DMS 273 (cell line): ENCODE results near the gene LCOR.

Experiments
- DNase-seq: peaks from one replicate; lab custom pipeline; 2025; ENCODE audit not compliant: unreplicated experiment; lab: John Stamatoyannopoulos, UW

Gene LCOR

DNA sequence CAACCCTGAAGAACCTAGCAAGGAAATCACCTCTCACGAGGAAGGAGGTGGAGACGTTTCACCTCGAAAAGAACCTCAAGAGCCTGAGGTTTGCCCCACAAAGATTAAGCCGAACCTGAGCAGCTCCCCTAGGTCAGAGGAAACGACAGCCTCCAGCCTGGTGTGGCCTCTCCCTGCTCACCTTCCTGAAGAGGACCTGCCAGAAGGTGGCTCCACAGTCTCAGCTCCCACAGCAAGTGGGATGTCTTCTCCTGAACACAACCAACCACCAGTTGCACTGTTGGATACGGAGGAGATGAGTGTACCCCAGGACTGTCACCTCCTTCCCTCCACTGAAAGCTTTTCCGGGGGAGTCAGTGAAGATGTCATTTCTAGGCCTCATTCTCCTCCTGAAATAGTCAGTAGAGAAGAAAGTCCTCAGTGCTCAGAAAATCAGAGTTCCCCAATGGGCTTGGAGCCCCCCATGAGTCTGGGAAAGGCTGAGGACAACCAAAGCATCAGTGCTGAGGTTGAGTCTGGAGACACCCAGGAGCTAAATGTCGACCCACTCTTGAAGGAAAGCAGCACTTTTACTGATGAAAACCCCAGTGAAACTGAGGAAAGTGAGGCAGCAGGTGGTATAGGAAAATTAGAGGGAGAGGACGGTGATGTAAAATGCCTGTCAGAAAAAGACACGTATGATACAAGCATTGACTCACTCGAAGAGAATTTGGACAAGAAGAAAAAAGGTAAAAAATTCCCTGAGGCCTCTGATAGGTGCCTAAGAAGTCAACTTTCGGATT lies 150.2 kb downstream of the LCOR start:
- no peak for DNase-seq

- DNase-seq, result no peak
Measured at GRCh38 chr10:96984541-96985131, 152.5 kb downstream of the LCOR start.

DNA sequence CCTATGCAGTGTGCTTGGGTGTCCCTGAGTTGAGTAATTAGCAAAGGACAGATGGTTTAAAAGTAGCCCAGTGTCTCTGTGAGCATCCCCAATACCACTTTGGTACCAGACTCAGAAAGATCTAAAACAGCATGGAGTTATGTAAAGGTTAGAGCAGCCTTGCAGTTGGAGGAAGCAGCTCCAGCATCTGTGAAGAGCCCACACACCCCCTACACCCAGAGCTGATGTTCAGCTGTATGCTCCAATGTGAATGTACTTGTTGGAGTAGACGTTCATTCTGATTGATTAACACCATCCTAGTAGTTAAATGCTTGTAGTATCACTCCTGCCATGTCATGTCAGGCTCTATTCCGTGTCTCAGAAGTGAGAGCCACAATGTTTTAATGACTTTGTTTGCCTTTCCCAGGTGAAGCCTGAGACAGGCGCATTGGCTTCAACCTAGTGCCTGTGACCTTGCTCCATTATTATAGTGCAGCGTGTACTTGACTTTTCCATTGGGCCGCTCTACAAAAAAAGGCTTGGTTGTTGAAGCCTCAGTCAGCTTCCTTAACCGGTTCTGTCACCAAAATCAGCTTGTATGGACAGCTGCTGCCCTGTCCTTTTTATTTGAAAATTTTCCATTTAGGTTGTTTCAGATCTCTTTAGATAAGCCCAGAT lies 154.2 kb downstream of the LCOR start:
- DNase-seq, result no peak

GRCh38 chr10:96987141-96987841 lies 155.2 kb downstream of the LCOR start:
- DNase-seq, result no peak

DNA sequence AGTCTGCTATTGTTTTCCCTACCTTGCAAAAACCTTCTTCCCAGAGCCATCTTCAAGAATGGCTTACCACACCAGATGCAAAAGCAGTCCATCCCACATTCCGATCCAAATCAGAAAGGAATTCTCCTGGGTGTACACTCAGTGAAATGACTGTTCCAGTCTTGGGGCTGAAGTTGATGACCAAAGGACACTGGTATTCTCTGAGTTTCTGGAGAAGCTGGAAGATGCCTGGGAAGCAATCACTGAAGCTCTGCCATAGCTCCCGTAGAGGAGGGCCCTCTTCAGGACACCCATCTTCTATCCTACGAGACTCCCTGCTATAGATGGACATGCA lies 155.7 kb downstream of the LCOR start:
- no peak for DNase-seq

DNA sequence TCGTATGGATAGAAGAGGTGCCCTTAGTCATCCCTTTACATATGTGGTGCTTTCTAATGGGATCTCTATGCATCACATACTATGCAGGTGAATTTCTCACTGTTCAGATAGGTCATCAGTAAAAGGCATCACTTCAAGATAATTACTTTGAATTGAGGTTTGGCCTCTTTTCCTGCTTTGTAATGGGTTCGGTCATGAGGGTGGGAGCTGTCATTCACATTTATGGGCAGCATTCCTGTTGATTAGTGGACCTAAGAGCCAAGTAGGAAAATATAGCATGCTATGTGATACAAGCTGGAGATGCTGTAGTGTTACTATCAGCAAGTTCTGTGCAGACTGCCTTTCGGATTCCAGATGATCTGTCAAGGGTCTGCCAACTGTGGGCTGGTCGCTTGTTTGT lies 156.3 kb downstream of the LCOR start:
- DNase-seq, result no peak

GRCh38 chr10:96991313-96991841 lies 159.3 kb downstream of the LCOR start:
- DNase-seq, result peak; percentile 16

GRCh38 chr10:96992721-96993120 lies 160.6 kb downstream of the LCOR start:
- no peak for DNase-seq

DNA sequence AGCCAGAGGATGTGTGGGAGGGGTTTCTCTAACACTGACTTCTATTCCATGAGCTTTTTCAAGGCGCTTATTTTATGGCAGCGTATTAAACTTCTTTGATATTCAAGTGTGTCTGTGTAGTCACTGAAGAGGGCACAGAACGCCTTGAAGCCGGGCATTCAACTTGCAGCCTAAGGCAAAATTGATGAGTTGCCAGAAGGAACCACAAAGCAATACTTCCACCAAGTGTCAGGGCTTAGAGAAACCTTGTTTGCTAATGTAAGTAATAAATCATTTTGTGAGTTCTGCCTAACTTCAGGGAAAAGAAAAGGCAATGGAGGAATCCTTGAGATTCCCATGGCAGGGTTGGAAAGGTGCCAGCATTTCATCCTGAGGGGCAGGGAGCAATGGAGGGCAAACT lies 163.8 kb downstream of the LCOR start:
- DNase-seq, result no peak

DNA sequence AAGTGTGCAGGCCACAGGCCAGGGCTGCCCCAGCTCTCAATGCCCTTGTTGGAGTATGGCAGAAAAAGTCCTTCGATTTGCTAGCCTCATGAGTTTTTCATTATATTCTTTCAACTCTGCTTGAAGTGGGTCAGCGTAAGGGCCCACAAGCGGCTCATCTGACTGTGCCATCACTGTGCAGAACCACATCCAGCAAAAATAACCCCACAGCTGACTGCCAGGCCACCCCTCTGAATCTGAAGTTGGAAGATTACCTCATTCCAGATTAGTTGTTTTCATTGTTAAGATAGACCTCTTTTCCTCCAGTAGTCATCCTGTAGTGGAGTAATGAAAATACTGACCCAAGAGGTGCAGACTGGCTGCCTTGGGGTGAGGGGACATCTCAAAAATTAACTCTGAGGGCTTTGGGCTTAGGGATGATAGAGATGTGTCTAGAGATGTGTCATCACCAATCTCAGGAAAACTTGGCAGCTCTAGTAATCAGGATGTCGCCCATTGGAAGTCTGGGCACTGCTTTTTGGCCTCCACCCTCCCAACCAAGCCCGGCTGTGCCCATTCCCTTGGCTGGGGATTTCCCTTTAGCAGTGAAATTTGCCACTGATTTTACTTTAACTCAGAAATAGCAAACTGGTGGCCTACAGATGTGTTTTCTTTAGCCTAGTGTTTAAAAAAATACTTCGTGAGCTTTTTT lies 164.3 kb downstream of the LCOR start:
- DNase-seq, result no peak

DNA sequence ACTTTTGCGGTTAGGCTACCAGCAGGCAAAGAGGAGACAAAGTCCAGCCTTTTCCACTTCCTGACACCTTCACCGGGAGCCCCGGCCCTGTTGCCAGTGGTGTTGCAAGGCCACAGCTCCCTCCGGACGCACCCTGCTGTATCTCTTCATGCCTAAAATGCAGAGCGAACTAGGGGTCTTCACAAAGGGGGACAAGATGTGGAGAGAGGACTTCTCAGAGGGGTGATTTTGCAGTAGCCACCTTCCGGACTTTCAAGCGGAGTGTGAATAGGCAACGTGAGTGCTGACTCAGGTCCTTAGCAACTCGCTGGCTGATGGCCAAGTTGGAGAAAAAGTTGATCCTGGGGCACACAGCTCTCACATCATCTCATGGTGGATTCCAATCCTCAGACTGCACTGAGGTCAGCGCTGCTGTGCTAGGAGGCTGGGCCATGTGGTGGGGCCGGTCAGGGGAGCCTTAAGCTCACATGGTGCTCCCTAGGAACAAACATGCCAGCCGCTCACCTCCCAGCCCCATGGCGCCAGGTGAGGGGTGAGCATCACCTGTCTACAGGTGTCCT lies 166.3 kb downstream of the LCOR start:
- DNase-seq, result peak; percentile 13

GRCh38 chr10:96999337-96999736 lies 167.2 kb downstream of the LCOR start:
- DNase-seq, result no peak

DNA sequence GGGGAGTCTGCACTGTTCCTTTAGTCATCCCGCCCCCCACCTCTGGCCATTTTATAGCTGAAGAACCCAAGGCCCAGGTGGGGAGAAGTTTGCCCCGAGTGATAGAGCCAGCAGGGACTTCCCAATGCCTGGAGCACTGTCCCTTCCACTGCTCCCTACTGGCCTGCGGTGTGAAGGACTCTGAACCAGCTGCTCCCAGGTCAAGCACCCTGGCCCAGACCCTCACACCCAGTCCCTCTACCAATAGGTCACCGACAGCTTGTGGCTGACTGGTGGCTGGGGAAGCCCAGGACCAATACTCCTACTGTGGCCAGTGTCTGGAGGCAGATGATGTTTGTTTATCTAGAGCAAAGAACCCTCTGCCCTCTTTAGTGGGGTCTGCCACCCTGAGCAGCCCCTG lies 167.9 kb downstream of the LCOR start:
- no peak for DNase-seq

- no peak for DNase-seq
Measured at GRCh38 chr10:97000487-97001182, 168.5 kb downstream of the LCOR start.

GRCh38 chr10:97001183-97001991 lies 169.3 kb downstream of the LCOR start:
- no peak for DNase-seq

- DNase-seq, result no peak
Measured at GRCh38 chr10:97002670-97003069, 170.6 kb downstream of the LCOR start.

- no peak for DNase-seq
Measured at GRCh38 chr10:97003151-97003803, 171.2 kb downstream of the LCOR start.

DNA sequence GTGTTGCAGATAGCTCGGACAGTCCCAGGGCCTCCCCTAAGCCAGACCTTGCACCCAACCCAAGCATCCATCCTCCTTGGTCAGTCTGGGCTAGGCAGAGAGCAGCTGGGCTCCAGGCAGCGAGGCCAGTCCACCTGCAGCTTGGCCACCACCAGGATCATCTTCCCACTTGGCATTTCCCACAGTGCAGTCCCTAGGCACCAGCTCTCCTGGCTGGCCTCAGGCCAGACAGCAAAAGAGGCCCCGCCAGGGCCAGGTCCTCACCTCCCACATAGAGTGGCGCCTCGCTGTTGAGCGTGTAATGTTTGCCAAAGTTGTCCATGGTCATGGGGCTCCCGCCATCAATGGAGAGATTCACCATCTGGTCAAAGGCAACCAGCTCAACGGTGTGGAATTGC lies 171.7 kb downstream of the LCOR start:
- no peak for DNase-seq

- no peak for DNase-seq
Measured at GRCh38 chr10:97004591-97004990, 172.5 kb downstream of the LCOR start.
